ENCODE results near the gene SLC13A3.

Gene SLC13A3

GRCh38 chr20:46650575-46651090, 626 bp downstream of the SLC13A3 start:
- DNase-seq: no peak

- DNase-seq: no peak
These were observed 1.2 kb downstream of the SLC13A3 start for GRCh38 chr20:46649965-46650542.

- no peak for DNase-seq
These were observed 1.7 kb downstream of the SLC13A3 start for GRCh38 chr20:46649650-46649949.

- no peak for DNase-seq
These were observed 2.2 kb downstream of the SLC13A3 start for GRCh38 chr20:46648903-46649649.

GRCh38 chr20:46647469-46647868, 3.8 kb downstream of the SLC13A3 start:
- no peak for DNase-seq

- DNase-seq: no peak
These were observed 4.4 kb downstream of the SLC13A3 start for GRCh38 chr20:46646659-46647380.

GRCh38 chr20:46646122-46646521, 5.1 kb downstream of the SLC13A3 start:
- DNase-seq: no peak

GRCh38 chr20:46644733-46645132, 6.5 kb downstream of the SLC13A3 start:
- DNase-seq: no peak

GRCh38 chr20:46644160-46644559, 7.1 kb downstream of the SLC13A3 start:
- DNase-seq: no peak

- DNase-seq: no peak
These were observed 8.3 kb downstream of the SLC13A3 start for GRCh38 chr20:46642969-46643343.

GRCh38 chr20:46642265-46642968, 8.8 kb downstream of the SLC13A3 start:
- DNase-seq: no peak

- no peak for DNase-seq
These were observed 9.8 kb downstream of the SLC13A3 start for GRCh38 chr20:46641424-46641823.

GRCh38 chr20:46640536-46641311, 10.5 kb downstream of the SLC13A3 start:
- no peak for DNase-seq

- no peak for DNase-seq
These were observed 11.2 kb downstream of the SLC13A3 start for GRCh38 chr20:46640044-46640443.

- DNase-seq: no peak
These were observed 11.7 kb downstream of the SLC13A3 start for GRCh38 chr20:46639587-46639986.

GRCh38 chr20:46638898-46639274, 12.4 kb downstream of the SLC13A3 start:
- no peak for DNase-seq

- no peak for DNase-seq
These were observed 12.9 kb downstream of the SLC13A3 start for GRCh38 chr20:46638134-46638897.

GRCh38 chr20:46637427-46638133, 13.7 kb downstream of the SLC13A3 start:
- no peak for DNase-seq

- DNase-seq: no peak
These were observed 14.2 kb downstream of the SLC13A3 start for GRCh38 chr20:46637020-46637419.

GRCh38 chr20:46636514-46636913, 14.7 kb downstream of the SLC13A3 start:
- DNase-seq: no peak

- DNase-seq: no peak
These were observed 15.6 kb downstream of the SLC13A3 start for GRCh38 chr20:46635514-46636136.
